ENCODE results near the gene AURKAIP1.

Gene AURKAIP1

GRCh38 chr1:1335283-1335682, 39.7 kb downstream of the AURKAIP1 start:
- no peak for DNase-seq

- no peak for DNase-seq
Measured at GRCh38 chr1:1334835-1335234, 40.2 kb downstream of the AURKAIP1 start.

- no peak for DNase-seq
Measured at GRCh38 chr1:1333551-1334241, 41.3 kb downstream of the AURKAIP1 start.

- DNase-seq = no peak
Measured at GRCh38 chr1:1332774-1333480, 42.1 kb downstream of the AURKAIP1 start.

GRCh38 chr1:1332031-1332755, 42.8 kb downstream of the AURKAIP1 start:
- no peak for DNase-seq

- no peak for DNase-seq
Measured at GRCh38 chr1:1331068-1331965, 43.7 kb downstream of the AURKAIP1 start, which contains the start of gene TAS1R3. TAS1R3 (plus strand) TSS chr1:1331280; CDS start chr1:1331346, 66 bp downstream.

GRCh38 chr1:1330366-1331067, 44.5 kb downstream of the AURKAIP1 start:
- no peak for DNase-seq

GRCh38 chr1:1329304-1330210, 45.5 kb downstream of the AURKAIP1 start:
- no peak for DNase-seq

- DNase-seq = no peak
Measured at GRCh38 chr1:1328254-1328653, 46.8 kb downstream of the AURKAIP1 start.

- no peak for DNase-seq
Measured at GRCh38 chr1:1327291-1327690, 47.7 kb downstream of the AURKAIP1 start.

- no peak for DNase-seq
Measured at GRCh38 chr1:1326075-1326605, 48.9 kb downstream of the AURKAIP1 start.

- no peak for DNase-seq
Measured at GRCh38 chr1:1325288-1326074, 49.5 kb downstream of the AURKAIP1 start.

- peak in 55 of 56 donors; percentile 32 to 94 (median 83) for DNase-seq
Measured at GRCh38 chr1:1324524-1325287, 50.3 kb downstream of the AURKAIP1 start, which contains the start of the genes CPTP and INTS11. CPTP (plus strand) TSS chr1:1324802; CDS start chr1:1326911, 2,109 bp downstream. INTS11 (minus strand) TSS chr1:1324660; CDS start chr1:1324608, 52 bp downstream.

- DNase-seq = no peak
Measured at GRCh38 chr1:1324084-1324523, 50.9 kb downstream of the AURKAIP1 start.

Measured in amygdala (tissue), 56 donors.